B cell (primary cell): ENCODE results near the gene CALM1. TPM values are rescaled to one million over a fixed set of nuclear protein-coding genes. Genes with fewer than 3 reads are reported as not detected.

ENCODE experiments used
- ATAC-seq: fragments of 200-7000 bp; cut with Tn5 transposase; one replicate; pipeline ENCODE4 v1.10.0; 2021; ENCODE audit warnings: low read depth, mild to moderate bottlenecking, moderate number of reproducible peaks, moderate library complexity
- CTCF ChIA-PET: fragments of 350-600 bp; sonication (Branson Sonifier 250); formaldehyde crosslinking; loops from one replicate; lab custom pipeline; 2021; ENCODE audit warnings: antibody characterized with exemption, inconsistent platforms; lab: Charles Lee
- POLR2A ChIA-PET: fragments of 350-600 bp; sonication (Branson Sonifier 250); formaldehyde crosslinking; loops from one replicate; lab custom pipeline; 2021; ENCODE audit warnings: antibody characterized with exemption; lab: Charles Lee
- DNase-seq: peaks from one replicate; pipeline ENCODE4 v3.0.0; 2013
- H2AFZ ChIP-seq: 2 replicates; pipeline ENCODE4 v1.6.1; 2012; ENCODE audit warnings: mild to moderate bottlenecking, low read depth, low read length; ENCODE audit not compliant: insufficient read depth, poor library complexity, severe bottlenecking
- H3K27ac ChIP-seq, 2 donors: 1 replicate in 1 of 2; 2 replicates in 1 of 2; pipeline ENCODE4 v1.5.1; 2012 to 2013; ENCODE audit warnings: low read length in 2 of 2, mild to moderate bottlenecking in 2 of 2, moderate library complexity in 1 of 2
- H3K27me3 ChIP-seq, 4 experiments: fragments of 200-600 bp in 1 of 4; sonication (generic) in 1 of 4; replicated peaks in 1 of 4; 1 replicate in 2 of 4; 2 replicates in 2 of 4; pipeline versions ENCODE4 v1.6.1 to v1.7.0; 2013 to 2016; ENCODE audit warnings: low read length in 3 of 4, mild to moderate bottlenecking in 2 of 4, mixed read lengths in 1 of 4, moderate library complexity in 1 of 4; ENCODE audit not compliant: insufficient read depth in 4 of 4, control insufficient read depth in 3 of 4; ENCODE audit errors: control extremely low read depth in 1 of 4
- H3K36me3 ChIP-seq, 2 experiments: replicated peaks in 1 of 2; 1 replicate in 1 of 2; 2 replicates in 1 of 2; pipeline versions ENCODE4 v1.6.1 to v1.7.1; 2013; ENCODE audit warnings: low read length in 1 of 2; ENCODE audit not compliant: insufficient read depth in 2 of 2, control insufficient read depth in 1 of 2; ENCODE audit errors: control extremely low read depth in 1 of 2, extremely low read depth in 1 of 2
- H3K4me1 ChIP-seq, 2 donors: fragments of 200-600 bp in 1 of 2; sonication (generic) in 1 of 2; 1 replicate in 1 of 2; 2 replicates in 1 of 2; pipeline versions ENCODE4 v1.5.1 to v1.6.1; 2013 to 2017; ENCODE audit warnings: low read length in 2 of 2; ENCODE audit not compliant: control insufficient read depth in 2 of 2, insufficient read depth in 2 of 2
- H3K4me2 ChIP-seq: replicated peaks from 2 replicates; pipeline ENCODE3; 2012; ENCODE audit warnings: mild to moderate bottlenecking, low read depth, low read length; ENCODE audit not compliant: poor library complexity, severe bottlenecking
- H3K4me3 ChIP-seq, 5 experiments: fragments of 200-600 bp in 1 of 5; sonication (generic) in 1 of 5; 1 replicate in 3 of 5; 2 replicates in 2 of 5; pipeline versions ENCODE4 v1.5.1 to v1.7.0; 2011 to 2016; ENCODE audit warnings: low read length in 4 of 5, mild to moderate bottlenecking in 4 of 5, low read depth in 2 of 5, control low read depth in 1 of 5, moderate library complexity in 1 of 5; ENCODE audit not compliant: insufficient read depth in 1 of 5; ENCODE audit errors: control extremely low read depth in 1 of 5, extremely low read depth in 1 of 5
- H3K79me2 ChIP-seq: fragments of 200-600 bp; sonication (generic); one replicate; pipeline ENCODE4 v1.6.0; 2016; ENCODE audit warnings: low read length; ENCODE audit not compliant: control insufficient read depth, insufficient read depth
- H3K9ac ChIP-seq: fragments of 200-600 bp; sonication (generic); 2 replicates; pipeline ENCODE4 v1.6.1; 2017; ENCODE audit warnings: mild to moderate bottlenecking, low read length, moderate library complexity
- H3K9me3 ChIP-seq, 3 donors: one replicate each; pipeline versions ENCODE4 v1.6.1 to v1.7.1; 2013; ENCODE audit warnings: low read length in 2 of 3; ENCODE audit not compliant: control insufficient read depth in 2 of 3, insufficient read depth in 1 of 3; ENCODE audit errors: control extremely low read depth in 1 of 3
- H4K20me1 ChIP-seq: 2 replicates; pipeline ENCODE4 v1.6.0; 2012; ENCODE audit warnings: mild to moderate bottlenecking, low read length; ENCODE audit not compliant: insufficient read depth, control insufficient read depth, poor library complexity, severe bottlenecking
- H3K27ac Mint-ChIP-seq: one replicate; pipeline ENCODE4 v1.8.0; 2021; ENCODE audit warnings: mixed read lengths
- H3K27me3 Mint-ChIP-seq: one replicate; pipeline ENCODE4 v1.8.0; 2021; ENCODE audit warnings: mixed read lengths
- H3K4me1 Mint-ChIP-seq: one replicate; pipeline ENCODE4 v1.8.0; 2021; ENCODE audit warnings: mixed read lengths
- H3K4me3 Mint-ChIP-seq: one replicate; pipeline ENCODE4 v1.8.0; 2021; ENCODE audit warnings: mixed read lengths
- H3K9me3 Mint-ChIP-seq: one replicate; pipeline ENCODE4 v1.8.0; 2022; ENCODE audit warnings: mixed read lengths; ENCODE audit not compliant: insufficient read depth
- CTCF ChIP-seq: fragments of 200-600 bp; IDR thresholded peaks from one replicate; pipeline ENCODE4 v1.8.0; 2022; ENCODE audit warnings: antibody characterized with exemption, mild to moderate bottlenecking
- EZH2 ChIP-seq: IDR thresholded peaks from 2 replicates; pipeline ENCODE4 v1.6.1; 2012; ENCODE audit warnings: borderline replicate concordance, low read depth, mild to moderate bottlenecking, moderate library complexity, low read length; ENCODE audit not compliant: insufficient read depth, poor library complexity, severe bottlenecking
- WGBS: methylation state at CpG from one replicate; pipeline ENCODE4 v1.1.5; 2013; ENCODE audit warnings: missing lambda C conversion rate; ENCODE audit not compliant: insufficient coverage; 5-methylcytosine and 5-hydroxymethylcytosine counted together
- intact Hi-C: fragments of 100-400 bp; cut with micrococcal nuclease; formaldehyde crosslinking; loops from one replicate; pipeline ENCODE4 v1.10.0; 2022
- polyA plus RNA-seq: library from polyadenylated mRNA; depleted of rRNA; stranded (reverse); fragments of >200 nt; gene quantifications from 2 replicates; pipeline ENCODE4 v1.2.3, GENCODE V29; 2012
- total RNA-seq, 2 donors: library from RNA; stranded (reverse); fragments of 120-200 nt in 1 of 2; gene quantifications; 1 replicate in 1 of 2; 2 replicates in 1 of 2; pipeline versions ENCODE4 v1.2.3 to v1.2.4, GENCODE V29; 2013 to 2022

Gene CALM1
- total and polyA plus RNA-seq, 2 donors (not counting 1 experiment from before 2014, with no cell fraction given), result 264 to 267 TPM

DNA sequence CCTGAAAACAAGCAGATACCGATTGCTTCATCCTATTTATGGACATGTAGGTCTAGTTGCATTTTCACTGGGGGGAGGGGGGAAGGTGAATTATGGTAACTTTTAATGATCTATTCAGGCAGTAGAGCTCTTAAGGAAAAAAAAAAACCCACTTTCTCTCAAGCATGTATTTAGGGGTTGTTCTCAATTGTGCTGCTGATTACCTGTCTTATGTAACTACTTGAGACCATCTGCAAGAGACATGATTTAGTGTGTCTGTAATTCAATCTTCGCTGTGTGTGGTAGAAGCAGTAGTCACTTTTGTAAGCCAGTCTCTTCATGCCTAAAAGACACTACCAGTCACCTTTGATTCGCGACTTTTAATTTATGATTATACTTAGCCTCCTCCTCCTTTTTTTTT, 8.9 kb downstream of the CALM1 start:
- no peaks in the 10 kb centered on the region for H3K27me3 Mint-ChIP-seq
- peaks cover 24% of the 10 kb centered on the region for H3K79me2 ChIP-seq
- intact Hi-C loops, result no loop called here
- H3K9me3 ChIP-seq, result no peaks in the 10 kb centered on the region
- no peak overlapping the region for H2AFZ ChIP-seq
- no peak overlapping the region for H3K27ac ChIP-seq
- no peaks in the 10 kb centered on the region for H3K27me3 ChIP-seq
- no peak for TF ChIP-seq EZH2
- no peak for TF ChIP-seq CTCF
- H3K36me3 ChIP-seq, result peaks cover 12 to 78% of the 10 kb centered on the region in 2 experiments
- POLR2A ChIA-PET, result interaction anchor here (0.5 to 0.7 kb wide), 2 partner anchors 9 to 17 kb away, joined by 3 to 6 read pairs; no protein-coding TSS in a partner anchor
- CTCF ChIA-PET, result no interaction called here
- H3K4me3 ChIP-seq, result no peak overlapping the region
- peaks cover 20% of the 10 kb centered on the region for H3K4me1 Mint-ChIP-seq
- H3K9ac ChIP-seq, result no peak overlapping the region
- peaks cover 58% of the 10 kb centered on the region for H4K20me1 ChIP-seq
- no peak overlapping the region for H3K4me2 ChIP-seq
- ATAC-seq, result no peak
- H3K4me3 Mint-ChIP-seq, result no peak overlapping the region
- DNase-seq, result no peak
- no peaks in the 10 kb centered on the region for H3K9me3 Mint-ChIP-seq
- H3K4me1 ChIP-seq, result peaks cover 13 to 15% of the 10 kb centered on the region in 2 donors
- WGBS, result no CpG with 5 or more reads among the region's 4 CpGs
- H3K27ac Mint-ChIP-seq, result peak overlapping the region; percentile 10

GRCh38 chr14:90406384-90406798, 9.6 kb downstream of the CALM1 start:
- no peak overlapping the region for H3K4me3 Mint-ChIP-seq
- no peaks in the 10 kb centered on the region for H3K9me3 Mint-ChIP-seq
- CTCF ChIA-PET, result no interaction called here
- peaks cover 14% of the 10 kb centered on the region for H3K4me1 Mint-ChIP-seq
- Histone ChIP-seq H3K4me1 (peaks cover 10 to 12% of the 10 kb centered on the region in 2 donors), H3K79me2 (peaks cover 18% of the 10 kb centered on the region), H3K27ac (peak overlapping the region in 1 of 2 donors; percentile 7), H2AFZ (no peak overlapping the region), H3K36me3 (peaks cover 12 to 72% of the 10 kb centered on the region in 2 experiments), H4K20me1 (peaks cover 52% of the 10 kb centered on the region), H3K27me3 (no peaks in the 10 kb centered on the region), H3K4me2 (no peak overlapping the region), H3K9ac (no peak overlapping the region), H3K4me3 (no peak overlapping the region), H3K9me3 (no peaks in the 10 kb centered on the region)
- TF ChIP-seq EZH2 (no peak), CTCF (no peak)
- ATAC-seq (no peak), DNase-seq (no peak)
- H3K27ac Mint-ChIP-seq, result no peak overlapping the region
- no peaks in the 10 kb centered on the region for H3K27me3 Mint-ChIP-seq
- POLR2A ChIA-PET, result no interaction called here
- intact Hi-C loops, result no loop called here
- 86% methylated on average over 3 of the region's 3 CpGs for WGBS
